ENCODE data around the gene UBE3D.
"Not testable (repeated sequence)": the region's sequence is repeated elsewhere in the genome, so short reads cannot be mapped to it uniquely, and the experiment has no call there.

Gene UBE3D

GRCh38 chr6:82909551-82909950, 156.1 kb downstream of the UBE3D start:
- no peak for DNase-seq

GRCh38 chr6:82908661-82909060, 157.0 kb downstream of the UBE3D start:
- no peak for DNase-seq

- no peak for DNase-seq
Observed at GRCh38 chr6:82906951-82907350, 158.7 kb downstream of the UBE3D start.

GRCh38 chr6:82906489-82906888, 159.2 kb downstream of the UBE3D start:
- no peak for DNase-seq

GRCh38 chr6:82904860-82905259, 160.8 kb downstream of the UBE3D start:
- no peak for DNase-seq

- no peak for DNase-seq
Observed at GRCh38 chr6:82904257-82904656, 161.4 kb downstream of the UBE3D start.

- DNase-seq = no peak
Observed at GRCh38 chr6:82902290-82902689, 163.4 kb downstream of the UBE3D start.

- no peak for DNase-seq
Observed at GRCh38 chr6:82894653-82895259, 170.9 kb downstream of the UBE3D start.

GRCh38 chr6:82893889-82894652, 171.6 kb downstream of the UBE3D start:
- no peak for DNase-seq

- DNase-seq = not testable (repeated sequence)
Observed at GRCh38 chr6:82891503-82891902, 174.1 kb downstream of the UBE3D start.

GRCh38 chr6:82891076-82891475, 174.6 kb downstream of the UBE3D start:
- DNase-seq = no peak

- DNase-seq = no peak
Observed at GRCh38 chr6:82890240-82890639, 175.4 kb downstream of the UBE3D start.

GRCh38 chr6:82889143-82889542, 176.5 kb downstream of the UBE3D start:
- no peak for DNase-seq

GRCh38 chr6:82882363-82883023, 183.1 kb downstream of the UBE3D start:
- DNase-seq = no peak

- DNase-seq = no peak
Observed at GRCh38 chr6:82881519-82881918, 184.1 kb downstream of the UBE3D start.

- DNase-seq = no peak
Observed at GRCh38 chr6:82878812-82879211, 186.8 kb downstream of the UBE3D start.

GRCh38 chr6:82877213-82878195, 188.1 kb downstream of the UBE3D start:
- DNase-seq = no peak

GRCh38 chr6:82875573-82876185, 190.0 kb downstream of the UBE3D start:
- no peak for DNase-seq

GRCh38 chr6:82874867-82875266, 190.8 kb downstream of the UBE3D start:
- no peak for DNase-seq

- DNase-seq = no peak
Observed at GRCh38 chr6:82872185-82872584, 193.5 kb downstream of the UBE3D start.

GRCh38 chr6:82870582-82871172, 195.0 kb downstream of the UBE3D start:
- DNase-seq = no peak

- no peak for DNase-seq
Observed at GRCh38 chr6:82869493-82869892, 196.1 kb downstream of the UBE3D start.

All from CD4-positive, alpha-beta T cell treated with Interferon gamma for 1 hour (primary cell).